HepG2 (cell line): Measurements from ENCODE around the gene P2RY2. TPM values are rescaled to one million over a fixed set of nuclear protein-coding genes. Genes with fewer than 3 reads are reported as not detected.

ENCODE experiments used
- FOXA1 ChIP-seq, 2 experiments: fragments of 450-650 bp in 1 of 2; sonication (generic) in 1 of 2; formaldehyde crosslinking in 1 of 2; IDR thresholded peaks; 2 replicates each; pipeline versions ENCODE4 v1.4.0 to v1.6.1; 2016 to 2020; ENCODE audit warnings: missing genetic modification reagents in 1 of 2
- FOXO1 ChIP-seq: sonication (generic); formaldehyde crosslinking; IDR thresholded peaks from 2 replicates; pipeline ENCODE4 v1.4.0; 2020; ENCODE audit warnings: missing genetic modification reagents
- GLI4 ChIP-seq: sonication (generic); formaldehyde crosslinking; IDR thresholded peaks from 2 replicates; pipeline ENCODE4 v1.5.1; 2020; ENCODE audit warnings: missing genetic modification reagents, mild to moderate bottlenecking, moderate library complexity, borderline replicate concordance
- HES4 ChIP-seq: sonication (generic); formaldehyde crosslinking; IDR thresholded peaks from 2 replicates; pipeline ENCODE4 v1.9.0; 2021; ENCODE audit warnings: mild to moderate bottlenecking, missing genetic modification reagents, borderline replicate concordance
- HNRNPL ChIP-seq: fragments of 200-400 bp; formaldehyde crosslinking; IDR thresholded peaks from 2 replicates; pipeline ENCODE4 v1.6.1; 2017; ENCODE audit warnings: mild to moderate bottlenecking, low read depth, low read length
- IKZF4 ChIP-seq: sonication (generic); formaldehyde crosslinking; IDR thresholded peaks from 2 replicates; pipeline ENCODE4 v1.5.1; 2020; ENCODE audit warnings: borderline replicate concordance, mild to moderate bottlenecking, low read depth, missing genetic modification reagents; ENCODE audit errors: not compliant biosample characterization
- MXD4 ChIP-seq: IDR thresholded peaks from 2 replicates; pipeline ENCODE4 v1.6.1; 2016; ENCODE audit warnings: mild to moderate bottlenecking, missing biosample characterization, missing genetic modification reagents
- NKX3-1 ChIP-seq: sonication (generic); formaldehyde crosslinking; IDR thresholded peaks from 2 replicates; pipeline ENCODE4 v1.5.0; 2020; ENCODE audit warnings: missing genetic modification reagents
- SALL1 ChIP-seq: sonication (generic); formaldehyde crosslinking; IDR thresholded peaks from 2 replicates; pipeline ENCODE4 v1.8.0; 2022; ENCODE audit warnings: mild to moderate bottlenecking, missing genetic modification reagents
- ZFP37 ChIP-seq: sonication (generic); formaldehyde crosslinking; IDR thresholded peaks from 2 replicates; pipeline ENCODE4 v1.4.0; 2020; ENCODE audit warnings: missing genetic modification reagents, borderline replicate concordance
- ZFYVE20 ChIP-seq: sonication (generic); formaldehyde crosslinking; IDR thresholded peaks from 2 replicates; pipeline ENCODE4 v1.8.0; 2023; ENCODE audit warnings: low read depth, mild to moderate bottlenecking, moderate library complexity, missing genetic modification reagents, borderline replicate concordance
- ZNF12 ChIP-seq: sonication (generic); formaldehyde crosslinking; IDR thresholded peaks from 2 replicates; pipeline ENCODE4 v1.5.0; 2020; ENCODE audit warnings: missing genetic modification reagents
- ZNF788 ChIP-seq: sonication (generic); formaldehyde crosslinking; IDR thresholded peaks from 2 replicates; pipeline ENCODE4 v1.5.0; 2020; ENCODE audit warnings: mild to moderate bottlenecking, missing genetic modification reagents, borderline replicate concordance
- polyA plus RNA-seq, 8 experiments: library from polyadenylated mRNA; depleted of rRNA in 3 of 8; stranded (reverse) in 7 of 8; unstranded in 1 of 8; fragments of >200 nt; fragmentation: Illumina TruSeq in 4 of 8; extraction: Trizol in 4 of 8; gene quantifications; 2 replicates each; pipeline versions ENCODE4 v1.2.1 to v1.2.3, GENCODE V29; 2011 to 2016; ENCODE audit warnings: low read depth in 4 of 8, missing spikeins in 1 of 8, mixed read lengths in 1 of 8; ENCODE audit not compliant: insufficient read depth in 1 of 8
- total RNA-seq, 5 experiments: library from RNA; depleted of rRNA; stranded (reverse); fragments of >200 nt; fragmentation: Illumina TruSeq; extraction: Trizol; gene quantifications; 2 replicates each; pipeline ENCODE4 v1.2.3, GENCODE V29; 2016; ENCODE audit warnings: low read depth in 1 of 5
- TF ChIP-seq, protein P1 (sequence below): sonication (generic); formaldehyde crosslinking; IDR thresholded peaks from 2 replicates; pipeline ENCODE4 v1.4.0; 2020; ENCODE audit warnings: missing genetic modification reagents
- TF ChIP-seq, protein P2 (sequence below): sonication (generic); formaldehyde crosslinking; IDR thresholded peaks from 2 replicates; pipeline ENCODE4 v1.9.0; 2021; ENCODE audit warnings: missing genetic modification reagents, borderline replicate concordance
- TF ChIP-seq, protein P3 (sequence below): sonication (generic); formaldehyde crosslinking; IDR thresholded peaks from 2 replicates; pipeline ENCODE4 v1.5.1; 2020; ENCODE audit warnings: mild to moderate bottlenecking, moderate library complexity, missing genetic modification reagents
- TF ChIP-seq, protein P4 (sequence below): sonication (generic); formaldehyde crosslinking; IDR thresholded peaks from 2 replicates; pipeline ENCODE4 v1.4.0; 2020; ENCODE audit warnings: mild to moderate bottlenecking, missing genetic modification reagents

Gene P2RY2
- total and polyA plus RNA-seq, 2 of the 13 experiments (the other 11 are each of a cell fraction or from before 2014, with no cell fraction given) = 0.95 to 3.1 TPM

DNA sequence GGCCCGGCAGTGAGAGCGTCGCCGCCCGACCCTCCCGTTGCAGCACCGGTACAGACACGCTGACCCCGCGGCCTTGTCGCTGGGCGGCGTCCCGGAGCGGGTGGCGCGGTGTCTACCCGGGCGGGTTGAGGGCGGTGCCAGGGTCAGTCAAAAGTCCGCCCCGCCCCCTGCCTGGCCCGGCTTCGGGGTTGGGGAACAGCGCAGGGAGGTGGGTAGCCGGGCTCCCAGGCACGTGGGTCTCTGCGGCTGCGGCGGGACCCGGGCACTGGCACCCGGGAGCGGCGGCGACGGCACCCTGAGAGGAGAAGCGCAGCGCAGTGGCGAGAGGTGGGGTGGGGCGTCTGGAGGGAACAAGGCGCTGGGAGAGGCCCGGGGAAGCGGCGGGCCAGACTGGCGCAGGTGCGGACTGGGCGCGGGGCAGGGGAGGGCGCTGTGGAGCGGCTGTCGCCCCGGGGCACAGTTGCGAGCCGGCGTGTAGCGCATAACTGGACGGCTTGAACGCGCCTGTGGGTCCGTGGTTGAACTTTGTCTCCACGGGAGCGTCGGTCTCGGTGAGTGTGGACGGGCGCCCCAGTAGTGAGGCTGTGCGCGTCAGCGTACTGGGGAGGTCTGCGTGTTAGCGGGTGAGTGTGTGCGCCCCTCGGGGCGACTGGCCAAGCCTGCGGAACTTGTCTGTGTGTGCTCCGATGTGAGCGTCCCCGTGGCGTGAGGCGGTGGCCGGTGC, at the start of gene P2RY2 (continued):
- TF ChIP-seq, protein P1, sequence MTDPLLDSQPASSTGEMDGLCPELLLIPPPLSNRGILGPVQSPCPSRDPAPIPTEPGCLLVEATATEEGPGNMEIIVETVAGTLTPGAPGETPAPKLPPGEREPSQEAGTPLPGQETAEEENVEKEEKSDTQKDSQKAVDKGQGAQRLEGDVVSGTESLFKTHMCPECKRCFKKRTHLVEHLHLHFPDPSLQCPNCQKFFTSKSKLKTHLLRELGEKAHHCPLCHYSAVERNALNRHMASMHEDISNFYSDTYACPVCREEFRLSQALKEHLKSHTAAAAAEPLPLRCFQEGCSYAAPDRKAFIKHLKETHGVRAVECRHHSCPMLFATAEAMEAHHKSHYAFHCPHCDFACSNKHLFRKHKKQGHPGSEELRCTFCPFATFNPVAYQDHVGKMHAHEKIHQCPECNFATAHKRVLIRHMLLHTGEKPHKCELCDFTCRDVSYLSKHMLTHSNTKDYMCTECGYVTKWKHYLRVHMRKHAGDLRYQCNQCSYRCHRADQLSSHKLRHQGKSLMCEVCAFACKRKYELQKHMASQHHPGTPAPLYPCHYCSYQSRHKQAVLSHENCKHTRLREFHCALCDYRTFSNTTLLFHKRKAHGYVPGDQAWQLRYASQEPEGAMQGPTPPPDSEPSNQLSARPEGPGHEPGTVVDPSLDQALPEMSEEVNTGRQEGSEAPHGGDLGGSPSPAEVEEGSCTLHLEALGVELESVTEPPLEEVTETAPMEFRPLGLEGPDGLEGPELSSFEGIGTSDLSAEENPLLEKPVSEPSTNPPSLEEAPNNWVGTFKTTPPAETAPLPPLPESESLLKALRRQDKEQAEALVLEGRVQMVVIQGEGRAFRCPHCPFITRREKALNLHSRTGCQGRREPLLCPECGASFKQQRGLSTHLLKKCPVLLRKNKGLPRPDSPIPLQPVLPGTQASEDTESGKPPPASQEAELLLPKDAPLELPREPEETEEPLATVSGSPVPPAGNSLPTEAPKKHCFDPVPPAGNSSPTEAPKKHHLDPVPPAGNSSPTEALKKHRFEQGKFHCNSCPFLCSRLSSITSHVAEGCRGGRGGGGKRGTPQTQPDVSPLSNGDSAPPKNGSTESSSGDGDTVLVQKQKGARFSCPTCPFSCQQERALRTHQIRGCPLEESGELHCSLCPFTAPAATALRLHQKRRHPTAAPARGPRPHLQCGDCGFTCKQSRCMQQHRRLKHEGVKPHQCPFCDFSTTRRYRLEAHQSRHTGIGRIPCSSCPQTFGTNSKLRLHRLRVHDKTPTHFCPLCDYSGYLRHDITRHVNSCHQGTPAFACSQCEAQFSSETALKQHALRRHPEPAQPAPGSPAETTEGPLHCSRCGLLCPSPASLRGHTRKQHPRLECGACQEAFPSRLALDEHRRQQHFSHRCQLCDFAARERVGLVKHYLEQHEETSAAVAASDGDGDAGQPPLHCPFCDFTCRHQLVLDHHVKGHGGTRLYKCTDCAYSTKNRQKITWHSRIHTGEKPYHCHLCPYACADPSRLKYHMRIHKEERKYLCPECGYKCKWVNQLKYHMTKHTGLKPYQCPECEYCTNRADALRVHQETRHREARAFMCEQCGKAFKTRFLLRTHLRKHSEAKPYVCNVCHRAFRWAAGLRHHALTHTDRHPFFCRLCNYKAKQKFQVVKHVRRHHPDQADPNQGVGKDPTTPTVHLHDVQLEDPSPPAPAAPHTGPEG (CRISPR knock-in tag) = peak; percentile 73
- TF ChIP-seq NKX3-1 (CRISPR knock-in tag) = peak; percentile 59; the same call in 1 of the 2 replicates
- TF ChIP-seq IKZF4 (CRISPR knock-in tag) = peak; percentile 67
- TF ChIP-seq HES4 = peak; percentile 51; the same call in 1 of the 2 replicates
- TF ChIP-seq SALL1 (CRISPR knock-in tag) = peak; percentile 55
- no peak for TF ChIP-seq FOXA1 (IDR thresholded peaks at IDR 0.05)
- peak; percentile 13; the same call in 1 of the 2 replicates for TF ChIP-seq FOXA1 (CRISPR knock-in tag; IDR thresholded peaks at IDR 0.05)
- TF ChIP-seq ZNF12 (CRISPR knock-in tag) = no peak
- TF ChIP-seq, protein P2, sequence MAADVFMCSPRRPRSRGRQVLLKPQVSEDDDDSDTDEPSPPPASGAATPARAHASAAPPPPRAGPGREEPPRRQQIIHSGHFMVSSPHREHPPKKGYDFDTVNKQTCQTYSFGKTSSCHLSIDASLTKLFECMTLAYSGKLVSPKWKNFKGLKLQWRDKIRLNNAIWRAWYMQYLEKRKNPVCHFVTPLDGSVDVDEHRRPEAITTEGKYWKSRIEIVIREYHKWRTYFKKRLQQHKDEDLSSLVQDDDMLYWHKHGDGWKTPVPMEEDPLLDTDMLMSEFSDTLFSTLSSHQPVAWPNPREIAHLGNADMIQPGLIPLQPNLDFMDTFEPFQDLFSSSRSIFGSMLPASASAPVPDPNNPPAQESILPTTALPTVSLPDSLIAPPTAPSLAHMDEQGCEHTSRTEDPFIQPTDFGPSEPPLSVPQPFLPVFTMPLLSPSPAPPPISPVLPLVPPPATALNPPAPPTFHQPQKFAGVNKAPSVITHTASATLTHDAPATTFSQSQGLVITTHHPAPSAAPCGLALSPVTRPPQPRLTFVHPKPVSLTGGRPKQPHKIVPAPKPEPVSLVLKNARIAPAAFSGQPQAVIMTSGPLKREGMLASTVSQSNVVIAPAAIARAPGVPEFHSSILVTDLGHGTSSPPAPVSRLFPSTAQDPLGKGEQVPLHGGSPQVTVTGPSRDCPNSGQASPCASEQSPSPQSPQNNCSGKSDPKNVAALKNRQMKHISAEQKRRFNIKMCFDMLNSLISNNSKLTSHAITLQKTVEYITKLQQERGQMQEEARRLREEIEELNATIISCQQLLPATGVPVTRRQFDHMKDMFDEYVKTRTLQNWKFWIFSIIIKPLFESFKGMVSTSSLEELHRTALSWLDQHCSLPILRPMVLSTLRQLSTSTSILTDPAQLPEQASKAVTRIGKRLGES (CRISPR knock-in tag) = no peak
- TF ChIP-seq FOXO1 (CRISPR knock-in tag) = peak; percentile 52; the same call in 1 of the 2 replicates
- peak; percentile 51; the same call in 1 of the 2 replicates for TF ChIP-seq ZNF788 (CRISPR knock-in tag)
- TF ChIP-seq, protein P3, sequence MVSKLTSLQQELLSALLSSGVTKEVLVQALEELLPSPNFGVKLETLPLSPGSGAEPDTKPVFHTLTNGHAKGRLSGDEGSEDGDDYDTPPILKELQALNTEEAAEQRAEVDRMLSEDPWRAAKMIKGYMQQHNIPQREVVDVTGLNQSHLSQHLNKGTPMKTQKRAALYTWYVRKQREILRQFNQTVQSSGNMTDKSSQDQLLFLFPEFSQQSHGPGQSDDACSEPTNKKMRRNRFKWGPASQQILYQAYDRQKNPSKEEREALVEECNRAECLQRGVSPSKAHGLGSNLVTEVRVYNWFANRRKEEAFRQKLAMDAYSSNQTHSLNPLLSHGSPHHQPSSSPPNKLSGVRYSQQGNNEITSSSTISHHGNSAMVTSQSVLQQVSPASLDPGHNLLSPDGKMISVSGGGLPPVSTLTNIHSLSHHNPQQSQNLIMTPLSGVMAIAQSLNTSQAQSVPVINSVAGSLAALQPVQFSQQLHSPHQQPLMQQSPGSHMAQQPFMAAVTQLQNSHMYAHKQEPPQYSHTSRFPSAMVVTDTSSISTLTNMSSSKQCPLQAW (CRISPR knock-in tag) = peak; percentile 32
- TF ChIP-seq, protein P4, sequence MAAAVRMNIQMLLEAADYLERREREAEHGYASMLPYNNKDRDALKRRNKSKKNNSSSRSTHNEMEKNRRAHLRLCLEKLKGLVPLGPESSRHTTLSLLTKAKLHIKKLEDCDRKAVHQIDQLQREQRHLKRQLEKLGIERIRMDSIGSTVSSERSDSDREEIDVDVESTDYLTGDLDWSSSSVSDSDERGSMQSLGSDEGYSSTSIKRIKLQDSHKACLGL (CRISPR knock-in tag) = peak; percentile 83
- TF ChIP-seq ZFYVE20 (CRISPR knock-in tag) = no peak
- 0 out of 2 replicates have a peak, but pooled peaks have one; percentile 65 for TF ChIP-seq GLI4 (CRISPR knock-in tag)
- peak; percentile 47; the same call in 1 of the 2 replicates for TF ChIP-seq ZFP37 (CRISPR knock-in tag)
- 0 out of 2 replicates have a peak, but pooled peaks have one; percentile 50 for TF ChIP-seq MXD4 (CRISPR knock-in tag)
- peak; percentile 61 for TF ChIP-seq HNRNPL
